ENCODE results near the gene KBTBD2. TPM values are rescaled to one million over a fixed set of nuclear protein-coding genes. Genes with fewer than 3 reads are reported as not detected.
"Not testable (repeated sequence)": the region's sequence is repeated elsewhere in the genome, so short reads cannot be mapped to it uniquely, and the experiment has no call there.

The KBTBD2 gene
- total RNA-seq, 2 donors from 2014 or later: 35.7 to 49.5 TPM

- H3K36me3 Mint-ChIP-seq; H3K9me3 Mint-ChIP-seq; ATAC-seq; H3K27ac Mint-ChIP-seq; DNase-seq (ENCODE audit: low spot score in 2 of 2): not testable (repeated sequence)
Measured at GRCh38 chr7:32839846-32840245, 51.7 kb downstream of the KBTBD2 start.

- DNase-seq (ENCODE audit: low spot score in 2 of 2); H3K27ac Mint-ChIP-seq; H3K9me3 Mint-ChIP-seq; H3K36me3 Mint-ChIP-seq: not testable (repeated sequence)
- peak; percentile 68 to 93 for ATAC-seq
Measured at GRCh38 chr7:32828996-32829752, 62.4 kb downstream of the KBTBD2 start.

Other genes with a start within 250 kb of the KBTBD2 start
- gene FKBP9, start 65.7 kb upstream of the KBTBD2 start, total RNA-seq: 1 to 10 TPM in 1 of 2 donors, not detected in 1; 2.1 TPM
- 10 to 100 TPM; 37.9 to 53.5 TPM for gene NT5C3A, start 171.0 kb upstream of the KBTBD2 start, total RNA-seq
- 10 to 100 TPM in 1 of 2 donors, 1 to 10 TPM in 1; 7.6 to 12.1 TPM for gene RP9, start 217.6 kb upstream of the KBTBD2 start, total RNA-seq
- 10 to 100 TPM in 1 of 2 donors, 1 to 10 TPM in 1; 9.6 to 14.4 TPM for gene BBS9, start 237.8 kb upstream of the KBTBD2 start, total RNA-seq